ENCODE results near the gene PLXNA1.

PLXNA1 gene

GRCh38 chr3:127015282-127016042 is 32.5 kb downstream of the PLXNA1 start:
- no peak for DNase-seq (ENCODE audit: extremely low read depth, low read depth)
- TF ChIP-seq CTCF (IDR thresholded peaks at IDR 0.05; ENCODE audit: low read depth, low read length) = no peak

GRCh38 chr3:127016043-127016343 is 33.1 kb downstream of the PLXNA1 start:
- TF ChIP-seq CTCF (IDR thresholded peaks at IDR 0.05; ENCODE audit: low read depth, low read length) = no peak
- DNase-seq (ENCODE audit: extremely low read depth, low read depth) = no peak

GRCh38 chr3:127016461-127016860 is 33.5 kb downstream of the PLXNA1 start:
- DNase-seq (ENCODE audit: extremely low read depth, low read depth) = no peak
- TF ChIP-seq CTCF (IDR thresholded peaks at IDR 0.05; ENCODE audit: low read depth, low read length) = no peak

GRCh38 chr3:127017229-127017628 is 34.3 kb downstream of the PLXNA1 start:
- DNase-seq (ENCODE audit: extremely low read depth, low read depth) = no peak
- no peak for TF ChIP-seq CTCF (IDR thresholded peaks at IDR 0.05; ENCODE audit: low read depth, low read length)

- DNase-seq (ENCODE audit: extremely low read depth, low read depth) = no peak
- TF ChIP-seq CTCF (IDR thresholded peaks at IDR 0.05; ENCODE audit: low read depth, low read length) = no peak
Measured at GRCh38 chr3:127017781-127018180, 34.9 kb downstream of the PLXNA1 start.

- DNase-seq (ENCODE audit: extremely low read depth, low read depth) = no peak
Measured at GRCh38 chr3:127018306-127018828, 35.5 kb downstream of the PLXNA1 start.

More at GRCh38 chr3:127018306-127018828, 35.5 kb downstream of the PLXNA1 start:
- TF ChIP-seq CTCF (IDR thresholded peaks at IDR 0.05; ENCODE audit: low read depth, low read length) = no peak
